GM18499 (cell line): ENCODE measurements around the gene IL18RAP.

Experiments
- ATAC-seq: cut with Tn5 transposase; IDR thresholded peaks from one replicate; pipeline ENCODE4 v1.9.1; 2021; ENCODE audit warnings: moderate number of reproducible peaks; ENCODE audit not compliant: insufficient read depth, unreplicated experiment

IL18RAP gene

GRCh38 chr2:102451968-102452367, 29.0 kb downstream of the IL18RAP start:
- ATAC-seq = no peak

- ATAC-seq = no peak
Observed at GRCh38 chr2:102453501-102453900, 30.5 kb downstream of the IL18RAP start.

- ATAC-seq = no peak
Observed at GRCh38 chr2:102455061-102455670, 32.2 kb downstream of the IL18RAP start.

GRCh38 chr2:102460467-102460866, 37.5 kb downstream of the IL18RAP start:
- no peak for ATAC-seq

- ATAC-seq = no peak
Observed at GRCh38 chr2:102461188-102461587, 38.2 kb downstream of the IL18RAP start.

GRCh38 chr2:102463160-102463559, 40.2 kb downstream of the IL18RAP start:
- ATAC-seq = no peak

- no peak for ATAC-seq
Observed at GRCh38 chr2:102470168-102470567, 47.2 kb downstream of the IL18RAP start.

GRCh38 chr2:102473020-102473419, 50.1 kb downstream of the IL18RAP start, which contains the start of gene SLC9A4:
Gene SLC9A4 (plus strand): TSS chr2:102473226. CDS start chr2:102473760, 534 bp downstream.
- ATAC-seq = no peak

GRCh38 chr2:102473631-102474030, 50.7 kb downstream of the IL18RAP start:
- ATAC-seq = no peak

GRCh38 chr2:102474785-102475184, 51.8 kb downstream of the IL18RAP start:
- ATAC-seq = no peak

- no peak for ATAC-seq
Observed at GRCh38 chr2:102478686-102479470, 55.9 kb downstream of the IL18RAP start.

GRCh38 chr2:102480285-102481195, 57.6 kb downstream of the IL18RAP start:
- ATAC-seq = no peak

- no peak for ATAC-seq
Observed at GRCh38 chr2:102481931-102482330, 59.0 kb downstream of the IL18RAP start.

GRCh38 chr2:102483086-102483485, 60.1 kb downstream of the IL18RAP start:
- ATAC-seq = no peak

GRCh38 chr2:102484310-102485061, 61.5 kb downstream of the IL18RAP start:
- no peak for ATAC-seq

GRCh38 chr2:102485147-102485785, 62.3 kb downstream of the IL18RAP start:
- no peak for ATAC-seq

- ATAC-seq = no peak
Observed at GRCh38 chr2:102486941-102487702, 64.2 kb downstream of the IL18RAP start.

- ATAC-seq = no peak
Observed at GRCh38 chr2:102487761-102488462, 65.0 kb downstream of the IL18RAP start.
